GM19324 (cell line): ENCODE data around the gene ACOXL.
"Not testable (repeated sequence)": the region's sequence is repeated elsewhere in the genome, so short reads cannot be mapped to it uniquely, and the experiment has no call there.

ENCODE experiments used
- ATAC-seq: cut with Tn5 transposase; IDR thresholded peaks from one replicate; pipeline ENCODE4 v1.9.1; 2021; ENCODE audit warnings: mild to moderate bottlenecking, moderate library complexity; ENCODE audit not compliant: unreplicated experiment, low FRiP score

Gene ACOXL

DNA sequence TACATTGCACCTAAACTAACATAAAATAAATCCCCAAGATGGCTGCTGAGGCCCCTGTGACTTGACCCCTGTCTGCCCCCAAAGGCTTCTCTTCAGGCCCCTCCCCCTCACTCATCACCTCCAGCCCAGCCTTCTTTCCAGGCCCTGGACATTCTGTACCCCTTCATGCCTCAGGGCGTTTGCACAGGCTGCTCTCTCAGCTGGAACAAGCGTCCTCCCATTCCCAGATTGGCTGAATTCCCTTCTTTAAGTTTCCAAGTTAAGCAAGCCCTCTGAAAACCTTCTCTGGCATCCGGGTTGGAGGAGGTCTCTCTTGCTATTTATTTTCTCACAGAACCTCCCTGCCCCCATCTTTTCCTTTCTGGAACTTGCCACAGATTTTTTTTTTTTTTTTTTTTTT, 223.2 kb downstream of the ACOXL start:
- ATAC-seq = no peak

DNA sequence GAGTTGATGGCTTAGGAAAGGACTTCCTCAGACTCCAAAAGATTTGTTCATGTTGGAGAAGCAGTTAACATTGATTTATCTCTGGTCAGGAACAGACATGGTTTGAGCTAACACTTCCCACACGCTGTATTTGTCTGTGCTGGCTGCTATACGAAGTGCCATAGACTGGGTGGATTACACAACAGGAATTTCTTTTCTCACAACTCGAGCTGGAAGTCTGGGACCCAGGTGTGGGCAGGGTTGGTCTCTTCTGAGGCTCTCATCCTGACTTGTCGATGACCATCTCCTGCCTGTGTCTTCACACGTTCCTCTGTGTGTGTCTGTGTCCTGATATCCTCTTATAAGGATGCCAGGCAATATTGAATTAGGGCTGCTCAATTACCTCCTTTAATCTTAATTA, 224.9 kb downstream of the ACOXL start:
- ATAC-seq = no peak

DNA sequence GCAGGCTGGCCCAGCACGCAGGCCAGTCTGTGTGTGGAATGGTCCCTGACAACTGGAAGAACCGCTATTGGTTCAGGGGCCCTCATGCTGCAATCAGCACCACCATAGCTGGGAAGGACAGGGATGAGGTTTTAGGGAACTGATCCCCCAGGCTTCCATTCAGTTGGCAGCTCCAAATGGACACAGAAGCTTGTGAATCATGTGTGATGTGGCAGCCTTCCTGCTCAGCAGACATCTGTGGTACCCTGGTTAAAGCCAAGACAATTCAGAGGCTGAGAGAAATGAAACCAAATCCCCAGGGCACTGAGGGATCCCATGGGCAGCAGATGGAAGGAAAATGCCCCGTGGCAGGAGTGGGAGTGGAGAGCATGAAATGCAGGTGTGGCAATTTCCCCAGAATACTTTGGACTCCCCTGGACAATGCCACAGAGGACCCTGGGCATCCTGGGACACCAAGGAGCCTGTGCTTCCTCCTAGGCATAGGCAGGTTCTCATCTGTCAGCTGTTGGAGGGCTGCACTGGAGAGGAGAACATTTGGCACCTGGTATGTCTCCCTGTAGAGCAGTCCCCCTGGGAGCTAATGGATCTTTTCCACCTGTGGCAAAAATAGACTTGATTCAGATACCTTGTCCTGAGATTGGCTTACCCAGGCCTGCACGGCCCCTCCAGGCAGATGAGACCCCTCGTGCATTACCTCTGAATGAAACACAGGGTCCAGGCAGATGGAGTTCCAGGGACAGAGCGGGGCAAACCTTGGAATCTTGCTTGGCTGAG, 226.2 kb downstream of the ACOXL start:
- ATAC-seq = no peak

DNA sequence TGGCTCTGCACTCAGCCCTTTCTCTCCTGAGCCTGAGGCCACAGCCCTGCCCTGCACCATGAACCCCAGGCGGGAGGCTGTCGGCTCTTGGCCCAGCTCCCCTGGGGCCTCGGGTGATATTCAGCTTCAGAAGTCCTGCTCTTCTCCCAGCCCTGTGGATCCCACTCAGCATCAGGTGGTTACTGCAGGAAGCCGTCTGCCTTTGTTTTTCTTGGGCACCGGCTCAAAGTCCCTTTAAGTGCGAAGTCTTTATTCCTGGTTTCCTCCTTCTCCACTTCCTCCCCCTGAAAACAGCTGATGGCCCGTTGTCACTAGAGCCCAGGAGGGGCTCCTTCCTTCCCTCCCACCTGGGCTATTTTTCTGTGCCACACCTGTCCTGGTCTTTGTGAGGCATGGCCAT, 226.8 kb downstream of the ACOXL start:
- no peak for ATAC-seq

DNA sequence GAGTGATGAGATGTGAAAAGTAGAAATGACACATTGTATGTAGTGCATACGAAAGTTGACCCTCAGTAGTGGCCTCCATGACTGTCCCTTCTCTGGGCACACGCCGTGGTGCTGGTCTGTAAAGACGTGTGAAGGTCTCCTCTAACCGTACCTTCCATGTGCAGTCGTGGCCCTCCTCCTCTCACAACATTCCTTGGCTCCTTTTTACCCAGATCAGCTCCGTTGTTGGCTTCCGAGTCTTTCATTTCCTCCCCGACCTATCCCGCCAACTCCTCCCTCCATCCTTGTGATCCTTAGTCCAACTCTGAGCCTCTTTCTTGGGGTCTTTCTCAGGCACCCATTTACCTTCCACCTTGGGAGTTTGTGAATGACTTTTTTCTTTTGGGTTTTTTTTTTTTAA, 227.9 kb downstream of the ACOXL start:
- ATAC-seq = no peak

DNA sequence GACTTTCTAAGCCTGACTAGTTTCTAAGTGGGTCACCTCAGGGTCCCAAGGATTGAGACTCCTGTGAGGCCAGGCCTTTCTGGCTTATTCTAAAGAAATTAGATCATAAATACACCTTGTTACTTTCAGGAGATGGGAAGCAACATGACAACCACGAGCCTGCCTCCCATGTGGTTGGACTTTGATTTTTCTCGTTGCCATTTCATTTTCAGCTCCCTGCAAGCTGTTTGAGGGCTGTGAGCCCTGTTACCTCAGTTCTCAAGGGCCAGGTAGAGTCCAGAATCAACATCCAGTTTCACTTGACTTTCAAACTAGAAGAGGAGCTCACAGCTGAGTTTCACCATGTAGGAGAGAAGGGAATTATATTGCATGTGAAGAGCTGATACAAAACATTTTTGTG, 228.6 kb downstream of the ACOXL start:
- no peak for ATAC-seq

DNA sequence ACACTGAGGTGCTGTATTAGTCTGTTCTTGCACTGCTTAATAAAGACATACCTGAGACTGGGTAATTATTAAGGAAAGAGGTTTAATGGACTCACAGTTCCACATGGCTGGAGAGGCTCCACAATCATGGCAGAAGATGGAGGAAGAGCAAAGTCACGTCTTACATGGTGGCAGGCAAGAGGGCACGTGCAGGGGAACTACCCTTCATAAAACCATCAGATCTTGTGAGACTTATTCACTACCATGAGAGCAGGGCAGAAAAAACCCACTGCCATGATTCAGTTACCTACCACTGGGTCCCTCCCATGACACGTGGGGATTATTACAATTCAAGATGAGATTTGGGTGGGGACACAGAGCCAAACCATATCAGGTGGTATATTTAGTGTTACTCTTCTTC, 229.3 kb downstream of the ACOXL start:
- ATAC-seq = not testable (repeated sequence)

DNA sequence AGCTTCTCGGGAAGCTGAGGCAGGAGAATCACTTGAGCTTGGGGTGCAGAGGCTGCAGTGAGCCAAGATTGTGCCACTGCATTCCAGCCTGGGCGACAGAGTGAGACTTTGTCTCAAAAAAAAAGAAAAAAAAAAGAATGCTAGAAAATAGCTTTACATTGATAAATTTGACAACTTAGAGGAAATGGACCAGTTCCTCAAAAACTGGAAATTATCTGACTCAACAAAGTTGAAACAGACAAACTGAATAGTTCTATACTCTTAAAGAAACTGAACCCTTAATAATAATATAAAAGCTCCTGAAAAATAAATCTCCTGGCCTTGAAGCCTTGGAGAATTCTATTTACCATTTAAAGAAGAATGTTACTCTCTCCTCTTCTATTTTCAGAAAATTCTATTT, 237.3 kb downstream of the ACOXL start:
- no peak for ATAC-seq

DNA sequence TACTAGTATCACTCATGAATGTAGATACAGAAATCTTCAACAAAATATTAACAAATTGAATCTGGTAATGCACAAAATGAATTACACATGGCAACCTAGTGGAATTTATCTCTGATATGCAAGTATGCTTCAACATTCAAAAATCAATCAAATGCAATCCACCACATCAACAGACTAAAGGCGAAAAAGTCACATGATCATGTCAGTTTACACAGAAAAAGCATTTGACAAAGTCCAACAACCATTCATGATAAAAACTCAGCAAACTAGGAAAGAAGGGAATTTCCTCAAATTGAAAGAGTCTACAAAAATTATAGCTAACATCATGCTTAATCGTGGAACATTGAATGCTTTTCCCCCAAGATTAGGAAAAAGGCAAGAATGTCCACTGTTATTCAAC, 237.8 kb downstream of the ACOXL start:
- ATAC-seq = no peak

DNA sequence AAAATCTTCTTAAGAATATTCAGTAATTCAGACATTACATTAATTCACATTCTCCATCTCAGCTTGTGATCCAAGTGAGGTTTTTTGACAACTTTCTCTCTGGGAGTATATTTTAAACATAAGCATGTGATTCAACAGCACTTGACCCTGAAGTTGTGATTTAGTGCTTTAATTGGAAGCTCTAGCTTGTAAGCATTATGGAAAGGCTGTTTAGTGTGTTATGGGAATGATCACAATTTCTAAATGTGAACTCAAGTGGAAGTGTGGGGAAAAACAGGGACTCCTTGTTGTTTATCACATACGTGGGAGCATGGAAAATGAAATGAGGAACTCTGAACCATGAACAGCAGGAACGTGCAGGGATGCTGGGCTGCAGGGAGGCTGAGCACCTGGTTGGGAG, 239.4 kb downstream of the ACOXL start:
- ATAC-seq = no peak

DNA sequence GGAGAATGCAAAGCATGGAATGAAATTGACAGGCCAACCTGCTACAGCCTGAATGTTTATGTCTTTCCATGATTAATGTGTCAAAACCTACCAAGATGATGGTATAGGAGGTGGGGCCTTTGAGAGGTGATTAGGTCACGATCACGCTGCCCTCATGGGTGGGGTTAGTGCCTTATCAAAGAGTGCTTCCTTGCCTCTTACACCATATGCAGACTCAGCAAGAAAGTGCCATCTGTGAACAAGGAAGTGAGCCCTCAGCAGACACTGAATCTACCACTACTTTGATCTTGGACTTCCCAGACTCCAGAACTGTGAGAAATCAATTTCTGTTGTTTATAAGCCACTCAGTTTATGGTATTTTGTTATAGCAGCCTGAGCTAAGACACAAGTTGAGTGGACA, 240.9 kb downstream of the ACOXL start:
- ATAC-seq = no peak

DNA sequence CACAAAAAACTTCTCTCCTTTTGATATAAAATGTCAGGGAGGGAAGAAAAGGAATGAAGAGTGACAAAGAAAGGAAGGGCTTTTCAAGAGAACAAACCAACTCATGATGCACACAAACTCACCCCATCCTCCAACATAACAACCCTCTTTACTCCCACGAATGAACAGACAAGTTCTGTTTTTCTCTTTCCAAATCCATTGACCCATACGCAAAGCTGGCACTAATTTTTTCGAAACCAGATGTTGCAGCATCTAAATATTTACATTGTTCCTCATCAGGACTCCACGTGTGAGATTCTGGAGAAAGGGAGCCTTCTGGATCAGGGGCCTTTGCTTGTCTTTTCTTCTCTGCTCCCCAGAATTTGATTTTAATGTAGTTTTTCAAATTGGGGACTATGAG, 245.0 kb downstream of the ACOXL start:
- ATAC-seq = no peak

DNA sequence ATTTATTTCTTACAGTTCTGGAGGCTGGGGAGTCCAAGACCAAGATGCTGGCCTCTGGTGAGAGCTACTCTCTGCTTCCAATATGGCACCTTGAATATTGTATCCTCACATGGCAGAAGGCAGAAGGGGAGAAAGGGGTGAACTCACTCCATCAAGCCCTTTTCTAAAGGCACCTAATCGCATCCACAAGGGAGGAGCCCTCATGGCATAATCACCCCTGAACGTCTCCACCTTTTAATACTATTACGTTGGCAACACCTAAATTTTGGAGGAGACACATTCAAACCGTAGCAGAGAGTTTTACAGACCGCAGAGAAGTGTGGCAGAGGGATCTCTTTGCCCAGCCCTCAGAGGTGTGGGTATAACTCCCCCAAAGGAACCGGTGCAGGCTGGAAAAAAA, 245.8 kb downstream of the ACOXL start:
- no peak for ATAC-seq

DNA sequence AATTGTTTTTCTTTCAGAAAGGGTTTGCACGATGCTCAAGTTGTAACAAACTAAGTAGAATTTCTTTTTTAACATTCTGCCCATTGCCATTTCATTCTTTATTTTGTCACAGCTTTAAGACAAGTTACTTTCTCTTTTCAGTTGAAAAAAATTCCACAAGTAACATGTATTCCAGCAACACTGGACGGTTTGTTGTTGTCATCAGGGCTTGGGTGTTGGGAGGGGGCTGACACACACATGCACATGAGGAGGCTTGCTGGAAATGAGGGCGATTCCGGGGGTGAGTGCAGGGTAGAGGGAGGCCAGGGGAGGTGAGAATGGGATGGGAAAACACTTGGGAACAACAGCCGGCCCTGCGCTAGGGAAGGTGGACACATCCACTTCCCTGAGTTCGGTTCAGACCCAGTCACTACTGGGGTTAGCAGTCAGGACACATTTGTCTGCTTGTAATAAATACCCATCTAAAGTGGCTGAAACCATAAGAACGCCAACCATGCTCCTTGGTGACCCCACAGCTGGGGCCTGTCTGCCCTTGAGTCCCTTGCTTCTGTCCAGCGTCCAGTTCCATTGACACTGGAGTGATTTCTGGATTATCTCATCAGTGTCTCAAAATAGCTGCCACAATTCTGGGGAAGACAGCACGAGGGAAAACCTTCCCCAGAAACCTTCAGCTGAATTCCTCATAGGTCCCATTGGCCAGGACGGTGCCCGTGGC, 246.5 kb downstream of the ACOXL start:
- ATAC-seq = no peak

DNA sequence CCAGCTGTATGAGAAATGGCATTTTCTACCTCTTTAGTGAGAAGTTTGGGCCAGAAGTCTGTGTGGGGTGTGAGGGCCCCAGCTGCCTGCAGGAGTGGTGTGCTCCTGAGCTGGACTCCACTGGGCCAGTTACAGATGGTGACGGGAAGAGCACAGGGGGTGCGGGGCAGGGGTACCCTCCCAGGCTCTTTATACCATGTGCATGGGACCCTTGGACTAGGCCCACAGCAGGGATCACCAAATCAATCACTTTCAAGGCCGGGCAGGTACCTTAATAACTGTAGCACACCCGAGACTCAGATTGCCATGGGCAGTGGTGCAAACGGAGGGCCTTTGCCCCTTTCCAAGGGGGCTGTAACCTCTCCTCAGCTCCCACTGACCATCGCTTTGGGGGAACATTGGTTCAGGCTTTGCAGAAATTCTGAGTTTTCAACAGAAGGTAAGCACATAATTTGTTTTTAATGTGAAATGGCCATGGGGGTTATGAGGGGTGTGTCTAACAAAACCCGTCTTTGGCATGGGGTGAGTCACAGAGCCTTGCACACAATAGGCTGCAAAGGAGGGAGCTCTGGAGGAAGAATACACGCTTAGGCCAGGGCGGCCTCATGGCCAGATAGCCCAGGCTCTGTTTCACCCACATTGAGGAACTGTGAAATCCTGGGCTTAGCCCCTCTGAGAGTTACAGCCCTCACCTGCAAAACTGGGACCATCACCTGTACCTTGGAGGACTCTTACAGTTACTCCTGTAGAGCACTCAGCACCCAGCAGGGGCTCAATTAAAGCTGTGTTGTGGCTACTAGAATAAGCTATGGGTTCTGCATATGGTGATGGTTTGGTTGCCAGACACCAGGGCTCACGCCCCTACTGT, 247.3 kb downstream of the ACOXL start:
- no peak for ATAC-seq

DNA sequence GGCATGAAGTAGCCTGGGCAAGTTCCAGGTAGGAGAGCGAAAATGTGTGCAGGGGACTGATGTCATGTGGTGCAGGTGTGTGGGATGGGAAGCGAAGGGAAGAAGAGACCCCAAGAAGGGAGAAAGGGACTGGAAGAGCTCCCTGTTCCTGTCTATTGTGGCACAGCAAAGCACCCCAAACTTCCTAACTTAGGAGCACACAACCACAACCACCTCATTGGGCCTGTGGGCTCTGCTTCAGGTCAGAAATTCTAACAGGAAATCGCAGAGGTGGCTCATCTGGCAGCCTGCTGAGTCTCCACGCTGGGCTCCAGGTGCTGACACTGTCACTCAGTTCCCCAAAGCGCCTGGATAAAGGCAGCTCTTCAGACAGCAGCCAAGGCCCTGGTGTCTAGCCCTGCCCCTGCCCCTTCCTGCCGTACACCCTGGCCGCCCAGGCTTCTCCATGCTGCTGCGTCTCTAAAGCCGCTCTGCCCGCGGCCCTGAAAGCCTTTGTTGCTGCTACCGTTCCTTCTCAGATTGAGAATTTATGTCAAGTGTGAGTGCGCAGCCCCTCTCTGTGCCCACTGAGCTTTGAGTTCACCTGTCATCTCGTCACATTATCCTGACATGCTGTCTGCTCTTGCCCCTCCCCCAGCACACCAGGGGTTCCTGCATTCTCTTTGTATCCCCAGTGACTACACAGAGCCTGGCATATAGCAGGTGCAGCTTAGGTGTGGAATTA, 248.1 kb downstream of the ACOXL start:
- ATAC-seq = no peak

DNA sequence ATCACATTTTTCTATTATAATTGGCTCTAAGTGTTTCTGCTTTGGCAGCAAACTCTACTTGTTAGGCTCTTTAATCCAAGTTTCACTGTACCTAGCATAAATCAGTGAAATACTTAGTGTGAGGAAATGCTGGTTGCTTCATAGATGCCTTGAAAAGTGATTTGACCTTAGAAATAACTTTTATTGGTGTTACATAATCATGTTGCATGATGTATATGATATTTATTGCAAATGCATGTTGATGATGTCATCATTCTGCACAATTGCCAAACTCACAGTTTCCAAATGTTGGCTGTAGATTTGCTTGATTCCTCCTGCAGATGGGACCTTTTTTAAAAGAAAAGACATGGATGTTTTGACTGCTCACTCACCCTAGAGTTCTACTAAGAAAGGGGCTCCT, 250.8 kb downstream of the ACOXL start:
- ATAC-seq = no peak

DNA sequence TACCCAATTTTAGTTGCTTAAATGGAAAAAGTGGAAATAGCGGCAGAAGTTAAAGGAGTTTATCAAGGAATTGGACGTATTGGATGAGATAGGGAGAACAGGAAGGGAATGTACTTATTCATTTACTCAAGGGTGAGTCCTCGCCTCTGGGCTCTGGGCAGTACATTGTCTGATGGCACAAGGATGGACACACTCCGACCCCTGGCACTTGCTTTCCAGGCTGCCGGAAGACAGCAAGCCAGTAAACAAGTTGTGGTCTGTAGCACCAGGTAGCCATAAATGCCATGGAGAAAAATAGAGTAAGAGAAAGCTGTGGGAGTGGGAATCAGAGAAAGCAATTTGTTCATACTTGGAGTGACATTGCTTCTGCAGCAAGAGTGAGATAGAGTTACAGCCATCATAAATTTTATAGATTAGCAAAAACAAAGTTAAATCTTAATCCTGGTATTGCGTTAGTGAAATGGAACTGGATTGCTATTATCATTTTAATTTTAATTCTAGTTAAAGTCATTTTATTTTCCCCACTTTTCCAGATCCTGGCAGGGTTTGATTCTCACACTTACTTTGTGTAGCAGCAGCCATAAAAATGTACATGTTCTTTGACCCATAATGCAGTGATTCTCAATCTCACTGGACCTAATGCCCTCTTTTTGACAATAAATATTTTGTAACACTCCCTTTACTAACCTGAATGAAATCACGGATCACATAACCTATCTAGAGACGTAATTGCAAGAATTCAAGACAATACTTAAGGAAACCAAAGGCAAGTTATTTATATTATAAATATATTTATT, 252.5 kb downstream of the ACOXL start:
- ATAC-seq = no peak

DNA sequence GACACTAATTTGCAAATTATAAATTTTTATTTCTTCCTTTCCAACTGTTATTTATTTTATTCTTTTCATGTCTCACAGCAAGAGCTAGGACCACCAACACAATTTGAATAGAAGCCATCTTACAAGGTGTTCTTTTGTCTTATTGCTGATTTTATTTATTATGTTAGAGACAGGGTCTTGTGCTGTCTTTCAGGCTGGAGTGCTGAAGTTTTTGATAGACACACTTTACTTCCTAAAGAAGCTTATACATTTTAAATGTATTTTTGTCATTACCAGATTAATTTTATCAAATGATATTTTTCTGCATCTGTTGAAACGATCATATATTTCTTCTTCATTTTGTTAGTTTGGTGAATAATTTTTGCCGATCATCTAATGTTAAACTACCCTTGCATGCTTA, 258.1 kb downstream of the ACOXL start:
- no peak for ATAC-seq

DNA sequence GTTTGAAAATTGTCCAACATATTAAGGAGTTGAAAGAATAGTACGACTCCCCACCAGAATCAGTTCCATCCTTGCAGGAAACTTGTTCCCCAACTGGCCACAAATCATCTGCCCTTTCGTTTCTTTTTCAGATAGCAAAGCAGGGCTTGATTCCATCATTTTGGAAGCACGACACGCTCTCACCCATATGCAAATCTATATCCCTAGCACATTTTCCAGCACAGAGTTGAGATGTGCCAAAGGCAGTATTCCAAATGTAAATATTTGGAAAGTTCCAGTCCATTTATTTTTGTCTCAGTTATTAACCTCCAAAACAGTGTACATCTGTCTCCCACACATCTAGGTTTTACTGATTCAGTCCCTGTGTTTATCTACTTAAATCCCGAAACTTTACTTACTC, 259.5 kb downstream of the ACOXL start:
- no peak for ATAC-seq
